A549 (cell line): ENCODE measurements around the gene TTF2.

Experiments used
- BHLHE40 ChIP-seq: IDR thresholded peaks from 2 replicates; pipeline ENCODE4 v1.6.1; 2012; ENCODE audit warnings: low read depth, low read length, inconsistent platforms
- CEBPB ChIP-seq, 2 experiments: fragments of >200 bp in 1 of 2; sonication (Bioruptor Twin) in 1 of 2; formaldehyde crosslinking in 1 of 2; IDR thresholded peaks; 2 replicates each; pipeline ENCODE4 v1.6.1; 2012 to 2016
- CTCF ChIP-seq: fragments of >200 bp; sonication (Bioruptor Twin); formaldehyde crosslinking; IDR thresholded peaks from 3 replicates; pipeline ENCODE4 v1.5.1; 2016
- EP300 ChIP-seq, 2 experiments: fragments of >200 bp; sonication (Bioruptor Twin); formaldehyde crosslinking; IDR thresholded peaks; 2 replicates in 1 of 2; 3 replicates in 1 of 2; pipeline ENCODE4 v1.6.1; 2016 to 2017
- HDAC2 ChIP-seq: fragments of 200-600 bp; sonication (generic); IDR thresholded peaks from 2 replicates; pipeline ENCODE4 v1.6.1; 2016
- MAFK ChIP-seq: fragments of 450-650 bp; IDR thresholded peaks from 2 replicates; pipeline ENCODE4 v1.6.1; 2014; ENCODE audit not compliant: partially characterized antibody
- MYC ChIP-seq: IDR thresholded peaks from 2 replicates; pipeline ENCODE4 v1.6.1; 2012; ENCODE audit warnings: mild to moderate bottlenecking, inconsistent platforms, low read length, improper control_type of control experiment, borderline replicate concordance
- POLR2A ChIP-seq: IDR thresholded peaks from 2 replicates; pipeline ENCODE4 v1.6.1; 2012; ENCODE audit warnings: mild to moderate bottlenecking, low read length
- RAD21 ChIP-seq, 2 experiments: fragments of >200 bp in 1 of 2; sonication (Bioruptor Twin) in 1 of 2; formaldehyde crosslinking in 1 of 2; IDR thresholded peaks in 1 of 2; conservative IDR thresholded peaks in 1 of 2; 2 replicates in 1 of 2; 3 replicates in 1 of 2; pipeline ENCODE4 v1.6.1; 2012 to 2018; ENCODE audit warnings: inconsistent platforms in 1 of 2
- TP53 ChIP-seq: fragments of 250-450 bp; sonication (Bioruptor Pico); IDR thresholded peaks from 2 replicates; pipeline ENCODE4 v1.5.0; 2021; ENCODE audit warnings: mild to moderate bottlenecking, moderate library complexity

GRCh38 chr1:117138561-117138960 is 78.4 kb downstream of the TTF2 start:
- TF ChIP-seq CTCF (no peak), BHLHE40 (no peak), EP300 (IDR thresholded peaks at IDR 0.05) (no peak), HDAC2 (no peak), CEBPB (IDR thresholded peaks at IDR 0.05) (no peak), MYC (no peak), MAFK (no peak), POLR2A (no peak), RAD21 (conservative IDR thresholded peaks at IDR 0.05 in 1 of 2, IDR thresholded peaks at IDR 0.05 in 1 of 2) (no peak), TP53 (no peak)
